ENCODE data around the gene PDILT. TPM values are rescaled to one million over a fixed set of nuclear protein-coding genes. Genes with fewer than 3 reads are reported as not detected.

The PDILT gene
- total RNA-seq, 4 donors from 2014 or later, result not detected

DNA sequence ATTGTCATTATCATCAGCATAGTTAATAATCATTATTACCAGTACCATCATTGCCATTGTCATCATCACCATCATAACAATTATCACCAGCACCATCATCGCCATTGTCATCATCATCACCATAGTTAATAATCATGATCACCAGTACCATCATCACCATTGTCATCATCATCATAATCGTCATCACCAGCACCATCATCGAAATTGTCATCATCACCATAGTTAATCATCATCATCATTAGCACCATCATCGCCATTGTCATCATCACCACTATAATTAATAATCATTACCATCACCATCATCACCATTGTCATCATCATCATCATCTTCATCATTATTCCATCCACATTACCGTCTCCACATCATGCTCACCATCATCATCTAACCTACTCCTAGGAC is 13.5 kb downstream of the PDILT start:
- intact Hi-C loops (cut with DNase I; ENCODE audit: low total_unique reads), result no loop called here
- ATAC-seq, result no peak
- in situ Hi-C loops (cut with MboI; ENCODE audit: low sequenced_read_pairs in 4 of 4), result loop anchor here in 3 of 4 donors (25.0 kb wide), 1 partner anchor 479 kb away; no protein-coding TSS in a partner anchor
- H3K36me3 ChIP-seq, result no peaks in the 10 kb centered on the region
- H3K27ac ChIP-seq, result no peak overlapping the region
- H3K4me3 ChIP-seq, result no peak overlapping the region
- no peak for DNase-seq
- H3K27me3 ChIP-seq, result no peaks in the 10 kb centered on the region
- TF ChIP-seq, protein P1, sequence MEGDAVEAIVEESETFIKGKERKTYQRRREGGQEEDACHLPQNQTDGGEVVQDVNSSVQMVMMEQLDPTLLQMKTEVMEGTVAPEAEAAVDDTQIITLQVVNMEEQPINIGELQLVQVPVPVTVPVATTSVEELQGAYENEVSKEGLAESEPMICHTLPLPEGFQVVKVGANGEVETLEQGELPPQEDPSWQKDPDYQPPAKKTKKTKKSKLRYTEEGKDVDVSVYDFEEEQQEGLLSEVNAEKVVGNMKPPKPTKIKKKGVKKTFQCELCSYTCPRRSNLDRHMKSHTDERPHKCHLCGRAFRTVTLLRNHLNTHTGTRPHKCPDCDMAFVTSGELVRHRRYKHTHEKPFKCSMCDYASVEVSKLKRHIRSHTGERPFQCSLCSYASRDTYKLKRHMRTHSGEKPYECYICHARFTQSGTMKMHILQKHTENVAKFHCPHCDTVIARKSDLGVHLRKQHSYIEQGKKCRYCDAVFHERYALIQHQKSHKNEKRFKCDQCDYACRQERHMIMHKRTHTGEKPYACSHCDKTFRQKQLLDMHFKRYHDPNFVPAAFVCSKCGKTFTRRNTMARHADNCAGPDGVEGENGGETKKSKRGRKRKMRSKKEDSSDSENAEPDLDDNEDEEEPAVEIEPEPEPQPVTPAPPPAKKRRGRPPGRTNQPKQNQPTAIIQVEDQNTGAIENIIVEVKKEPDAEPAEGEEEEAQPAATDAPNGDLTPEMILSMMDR (IDR thresholded peaks at IDR 0.05 in 4 of 5, conservative IDR thresholded peaks at IDR 0.05 in 1 of 5), result no peak
- TF ChIP-seq POLR2A (IDR thresholded peaks at IDR 0.05), result no peak
- no peaks in the 10 kb centered on the region for H3K4me1 ChIP-seq
- no peaks in the 10 kb centered on the region for H3K9me3 ChIP-seq

DNA sequence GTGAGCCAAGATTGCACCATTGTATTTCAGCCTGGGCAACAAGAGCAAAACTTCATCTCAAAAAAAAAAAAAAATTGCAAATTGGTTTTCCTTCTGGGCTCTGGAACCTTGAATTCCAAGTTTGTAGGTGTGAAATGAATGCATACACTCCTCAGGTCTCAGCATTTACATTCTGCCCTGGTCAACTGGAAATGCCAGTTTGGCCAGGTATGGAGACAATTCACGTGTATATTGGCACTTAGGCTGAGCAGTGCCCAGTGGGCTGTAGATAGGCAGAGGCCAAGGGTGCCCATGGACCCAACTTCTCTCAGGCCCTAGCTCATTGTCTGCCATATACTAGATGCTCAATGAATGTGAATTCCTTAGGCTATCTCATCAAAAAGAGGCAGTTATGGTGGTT is 15.7 kb downstream of the PDILT start:
- ATAC-seq (no peak), DNase-seq (no peak)
- Histone ChIP-seq H3K27me3 (no peaks in the 10 kb centered on the region), H3K36me3 (no peaks in the 10 kb centered on the region), H3K9me3 (no peaks in the 10 kb centered on the region), H3K4me1 (no peaks in the 10 kb centered on the region), H3K27ac (no peak overlapping the region), H3K4me3 (no peak overlapping the region)
- in situ Hi-C loops (cut with MboI; ENCODE audit: low sequenced_read_pairs in 4 of 4), result loop anchor here in 3 of 4 donors (25.0 kb wide), 1 partner anchor 477 kb away; no protein-coding TSS in a partner anchor
- TF ChIP-seq, protein P1 (IDR thresholded peaks at IDR 0.05 in 4 of 5, conservative IDR thresholded peaks at IDR 0.05 in 1 of 5), result no peak
- TF ChIP-seq POLR2A (IDR thresholded peaks at IDR 0.05), result no peak
- intact Hi-C loops (cut with DNase I; ENCODE audit: low total_unique reads), result loop anchor here (10.0 kb wide), 1 partner anchor 834 kb away; the partner anchor contains the start of gene VPS35L

GRCh38 chr16:20387978-20388377 is 16.6 kb downstream of the PDILT start:
- Histone ChIP-seq H3K27me3 (no peaks in the 10 kb centered on the region), H3K4me1 (no peaks in the 10 kb centered on the region), H3K9me3 (no peaks in the 10 kb centered on the region), H3K36me3 (no peaks in the 10 kb centered on the region), H3K4me3 (no peak overlapping the region), H3K27ac (no peak overlapping the region)
- intact Hi-C loops (cut with DNase I; ENCODE audit: low total_unique reads) (loop anchor here (10.0 kb wide), 1 partner anchor 833 kb away; the partner anchor contains the start of gene VPS35L), in situ Hi-C loops (cut with MboI; ENCODE audit: low sequenced_read_pairs in 4 of 4) (loop anchor here in 3 of 4 donors (25.0 kb wide), 1 partner anchor 476 kb away; no protein-coding TSS in a partner anchor)
- no peak for TF ChIP-seq POLR2A (IDR thresholded peaks at IDR 0.05)
- TF ChIP-seq, protein P1 (IDR thresholded peaks at IDR 0.05 in 4 of 5, conservative IDR thresholded peaks at IDR 0.05 in 1 of 5), result no peak
- no peak for DNase-seq
- ATAC-seq, result no peak

- peak in 1 of 2 donors; percentile 36 for ATAC-seq
- DNase-seq, result peak; percentile 16 to 29
- Histone ChIP-seq H3K36me3 (no peaks in the 10 kb centered on the region), H3K27me3 (no peaks in the 10 kb centered on the region), H3K9me3 (no peaks in the 10 kb centered on the region), H3K27ac (no peak overlapping the region), H3K4me1 (no peaks in the 10 kb centered on the region), H3K4me3 (no peak overlapping the region)
- intact Hi-C loops (cut with DNase I; ENCODE audit: low total_unique reads), result loop anchor here (10.0 kb wide), 1 partner anchor 831 kb away; the partner anchor contains the start of gene VPS35L
- TF ChIP-seq, protein P1 (IDR thresholded peaks at IDR 0.05 in 4 of 5, conservative IDR thresholded peaks at IDR 0.05 in 1 of 5), result peak; percentile 19 to 75 (median 49)
- no peak for TF ChIP-seq POLR2A (IDR thresholded peaks at IDR 0.05)
- in situ Hi-C loops (cut with MboI; ENCODE audit: low sequenced_read_pairs in 4 of 4), result loop anchor here in 3 of 4 donors (25.0 kb wide), 1 partner anchor 474 kb away; no protein-coding TSS in a partner anchor
These were observed 18.4 kb downstream of the PDILT start for GRCh38 chr16:20385844-20386832.

Measured in gastrocnemius medialis (tissue), 4 donors.